ENCODE measurements around the gene ANGEL1.

GRCh38 chr14:76765461-76765931, 47.2 kb downstream of the ANGEL1 start:
- TF ChIP-seq, protein P1, sequence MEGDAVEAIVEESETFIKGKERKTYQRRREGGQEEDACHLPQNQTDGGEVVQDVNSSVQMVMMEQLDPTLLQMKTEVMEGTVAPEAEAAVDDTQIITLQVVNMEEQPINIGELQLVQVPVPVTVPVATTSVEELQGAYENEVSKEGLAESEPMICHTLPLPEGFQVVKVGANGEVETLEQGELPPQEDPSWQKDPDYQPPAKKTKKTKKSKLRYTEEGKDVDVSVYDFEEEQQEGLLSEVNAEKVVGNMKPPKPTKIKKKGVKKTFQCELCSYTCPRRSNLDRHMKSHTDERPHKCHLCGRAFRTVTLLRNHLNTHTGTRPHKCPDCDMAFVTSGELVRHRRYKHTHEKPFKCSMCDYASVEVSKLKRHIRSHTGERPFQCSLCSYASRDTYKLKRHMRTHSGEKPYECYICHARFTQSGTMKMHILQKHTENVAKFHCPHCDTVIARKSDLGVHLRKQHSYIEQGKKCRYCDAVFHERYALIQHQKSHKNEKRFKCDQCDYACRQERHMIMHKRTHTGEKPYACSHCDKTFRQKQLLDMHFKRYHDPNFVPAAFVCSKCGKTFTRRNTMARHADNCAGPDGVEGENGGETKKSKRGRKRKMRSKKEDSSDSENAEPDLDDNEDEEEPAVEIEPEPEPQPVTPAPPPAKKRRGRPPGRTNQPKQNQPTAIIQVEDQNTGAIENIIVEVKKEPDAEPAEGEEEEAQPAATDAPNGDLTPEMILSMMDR (IDR thresholded peaks at IDR 0.05; ENCODE audit: control extremely low read depth in 1 of 3, insufficient read depth in 1 of 3, low read depth in 1 of 3, low read length in 3 of 3), result no peak
- TF ChIP-seq POLR2A (IDR thresholded peaks at IDR 0.05; ENCODE audit: control extremely low read depth in 1 of 2, low read depth in 2 of 2, low read length in 2 of 2) (no peak), CEBPB (IDR thresholded peaks at IDR 0.05; ENCODE audit: low read depth, low read length) (no peak), SP1 (IDR thresholded peaks at IDR 0.05; ENCODE audit: low read depth, low read length) (no peak), POLR2AphosphoS5 (IDR thresholded peaks at IDR 0.05; ENCODE audit: low read depth, low read length) (no peak), GTF2F1 (IDR thresholded peaks at IDR 0.05; ENCODE audit: borderline replicate concordance, low read depth, low read length) (no peak)

Measured in H1 (cell line).